ENCODE measurements around the gene UFM1. TPM values are rescaled to one million over a fixed set of nuclear protein-coding genes. Genes with fewer than 3 reads are reported as not detected.

Gene UFM1
- total RNA-seq, 2 donors from 2014 or later = 48.9 to 52.2 TPM

- ATAC-seq = no peak
- DNase-seq = no peak
- intact Hi-C loops (cut with DNase I, micrococcal nuclease) = no loop called here
These were observed 51.6 kb downstream of the UFM1 start for GRCh38 chr13:38401276-38401675.

GRCh38 chr13:38405216-38405615 lies 55.6 kb downstream of the UFM1 start:
- intact Hi-C loops (cut with DNase I, micrococcal nuclease) = no loop called here
- ATAC-seq (no peak), DNase-seq (no peak)

DNA sequence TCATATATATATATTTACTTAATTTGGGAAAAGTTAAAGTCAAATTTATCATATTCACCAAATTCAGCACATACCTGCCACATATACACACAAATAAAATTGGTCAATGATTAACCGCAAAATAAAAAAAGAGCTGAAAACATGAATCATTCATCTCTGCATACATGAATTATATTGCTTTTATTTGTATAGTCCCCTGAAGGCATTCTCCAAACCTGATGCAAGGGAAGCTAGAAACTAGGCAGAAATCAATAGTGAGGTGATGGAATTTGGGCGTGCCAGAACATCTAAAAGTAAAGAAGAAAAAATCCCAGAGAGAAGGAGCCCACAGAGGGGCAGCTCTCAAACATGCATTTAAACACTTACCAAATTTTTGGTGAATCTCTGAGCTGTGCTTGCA lies 60.1 kb downstream of the UFM1 start:
- intact Hi-C loops (cut with DNase I, micrococcal nuclease) = no loop called here
- ATAC-seq (no peak), DNase-seq (no peak)

DNA sequence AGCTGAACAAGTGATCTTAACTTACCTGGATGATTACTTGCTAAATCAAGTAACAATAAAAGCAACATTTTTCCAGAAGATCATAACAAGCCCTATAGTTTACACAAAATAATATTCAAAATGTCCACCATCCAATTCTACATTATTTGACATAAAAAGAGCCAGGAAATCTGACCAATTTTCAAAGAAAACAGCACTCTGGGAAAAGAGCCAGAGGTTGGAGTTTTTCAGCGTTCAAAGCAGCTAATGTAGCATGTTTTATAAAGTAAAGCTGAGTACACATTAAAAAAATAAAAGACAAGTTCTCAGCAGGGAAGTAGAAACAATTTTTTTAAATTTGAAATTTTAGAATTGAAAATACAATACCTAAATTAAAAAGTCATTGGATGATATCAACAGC lies 62.6 kb downstream of the UFM1 start:
- intact Hi-C loops (cut with DNase I, micrococcal nuclease) = no loop called here
- no peak for DNase-seq

More for the DNA sequence above, 62.6 kb downstream of the UFM1 start:
- ATAC-seq = no peak
